Osteoblast (primary cell): ENCODE measurements around the gene MLF2. TPM values are rescaled to one million over a fixed set of nuclear protein-coding genes. Genes with fewer than 3 reads are reported as not detected.

ENCODE experiments used
- DNase-seq: peaks from one replicate; pipeline ENCODE4 v3.0.0; 2011; ENCODE audit warnings: low spot score, mixed read lengths; ENCODE audit not compliant: insufficient read length; ENCODE audit errors: missing footprints
- H2AFZ ChIP-seq: 2 replicates; pipeline ENCODE4 v1.6.0; 2011; ENCODE audit warnings: mild to moderate bottlenecking, low read length
- H3K27ac ChIP-seq: 2 replicates; pipeline ENCODE4 v1.5.1; 2011; ENCODE audit warnings: mild to moderate bottlenecking, low read depth, low read length, moderate library complexity
- H3K27me3 ChIP-seq: 2 replicates; pipeline ENCODE4 v1.6.0; 2012; ENCODE audit warnings: mild to moderate bottlenecking, control low read depth, inconsistent platforms, low read length, moderate library complexity; ENCODE audit not compliant: insufficient read depth
- H3K36me3 ChIP-seq: 2 replicates; pipeline ENCODE4 v1.5.1; 2011; ENCODE audit warnings: mild to moderate bottlenecking, low read length, control low read depth, moderate library complexity; ENCODE audit not compliant: insufficient read depth
- H3K4me1 ChIP-seq: 2 replicates; pipeline ENCODE4 v1.5.1; 2011; ENCODE audit warnings: mild to moderate bottlenecking, low read length, control low read depth, moderate library complexity; ENCODE audit not compliant: insufficient read depth
- H3K4me2 ChIP-seq: 2 replicates; pipeline ENCODE4 v1.6.0; 2011; ENCODE audit warnings: mild to moderate bottlenecking, low read length; ENCODE audit not compliant: insufficient read depth
- H3K4me3 ChIP-seq: fragments of 200-600 bp; sonication (generic); 3 replicates; pipeline ENCODE4 v1.5.1; 2012; ENCODE audit warnings: mild to moderate bottlenecking, low read length, inconsistent platforms; ENCODE audit not compliant: insufficient read depth
- H3K79me2 ChIP-seq: 2 replicates; pipeline ENCODE4 v1.6.0; 2012; ENCODE audit warnings: mild to moderate bottlenecking, low read length, control low read depth, inconsistent platforms; ENCODE audit not compliant: insufficient read depth
- H3K9me3 ChIP-seq: 2 replicates; pipeline ENCODE4 v1.5.1; 2011; ENCODE audit warnings: low read depth, low read length, control low read depth
- H4K20me1 ChIP-seq: 2 replicates; pipeline ENCODE4 v1.6.0; 2012; ENCODE audit warnings: mild to moderate bottlenecking, low read length, control low read depth; ENCODE audit not compliant: insufficient read depth
- total RNA-seq: library from RNA; depleted of rRNA; stranded (reverse); fragments of >200 nt; gene quantifications from 2 replicates; pipeline ENCODE4 v1.2.3, GENCODE V29; 2012
- TF ChIP-seq, protein P1 (sequence below): IDR thresholded peaks from 2 replicates; pipeline ENCODE4 v1.5.1; 2011; ENCODE audit warnings: mild to moderate bottlenecking, low read depth, low read length, moderate library complexity; ENCODE audit errors: extremely low read depth

MLF2 gene
- total RNA-seq, 1 donor, result 138 TPM

DNA sequence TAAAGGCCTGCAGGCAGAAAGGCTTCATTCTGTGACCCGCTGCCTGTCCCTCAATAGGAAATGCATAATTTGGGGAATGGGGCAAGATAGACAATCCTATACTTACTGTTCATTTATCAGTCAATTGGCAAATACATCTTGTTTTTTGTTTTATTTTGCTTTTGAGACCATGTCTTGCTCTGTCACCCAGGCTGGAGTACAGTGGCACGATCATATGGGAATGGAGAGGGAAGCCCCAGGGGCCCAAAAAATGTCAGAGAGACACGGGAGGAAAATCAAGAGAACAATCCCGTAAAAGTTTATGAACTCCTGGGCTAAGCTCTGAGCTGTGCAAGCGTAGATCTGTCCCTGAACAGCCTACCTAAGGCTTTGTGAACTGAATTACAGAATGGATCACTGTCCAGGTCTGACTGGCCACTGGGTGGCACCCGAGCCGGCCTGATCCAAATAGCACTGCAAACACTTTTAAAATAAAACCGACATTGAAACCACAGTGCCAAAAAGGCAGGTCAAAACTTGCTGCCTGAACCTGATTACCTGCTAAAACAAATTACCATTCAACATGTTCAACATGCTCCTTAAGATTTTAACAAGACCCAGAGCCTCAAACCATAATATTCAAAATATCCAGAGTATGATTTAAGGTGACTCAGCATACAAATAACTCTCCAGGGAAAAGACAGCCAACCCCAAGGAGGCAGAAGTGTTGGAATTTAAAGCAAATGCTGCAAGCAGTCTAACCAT, 17.3 kb downstream of the MLF2 start:
- Histone ChIP-seq H3K9me3 (no peaks in the 10 kb centered on the region), H4K20me1 (no peaks in the 10 kb centered on the region), H2AFZ (no peak overlapping the region), H3K79me2 (no peaks in the 10 kb centered on the region), H3K36me3 (peaks cover 27% of the 10 kb centered on the region), H3K4me3 (no peak overlapping the region), H3K27me3 (no peaks in the 10 kb centered on the region), H3K4me1 (peaks cover 11% of the 10 kb centered on the region), H3K4me2 (peak overlapping the region; percentile 64), H3K27ac (no peak overlapping the region)
- TF ChIP-seq, protein P1, sequence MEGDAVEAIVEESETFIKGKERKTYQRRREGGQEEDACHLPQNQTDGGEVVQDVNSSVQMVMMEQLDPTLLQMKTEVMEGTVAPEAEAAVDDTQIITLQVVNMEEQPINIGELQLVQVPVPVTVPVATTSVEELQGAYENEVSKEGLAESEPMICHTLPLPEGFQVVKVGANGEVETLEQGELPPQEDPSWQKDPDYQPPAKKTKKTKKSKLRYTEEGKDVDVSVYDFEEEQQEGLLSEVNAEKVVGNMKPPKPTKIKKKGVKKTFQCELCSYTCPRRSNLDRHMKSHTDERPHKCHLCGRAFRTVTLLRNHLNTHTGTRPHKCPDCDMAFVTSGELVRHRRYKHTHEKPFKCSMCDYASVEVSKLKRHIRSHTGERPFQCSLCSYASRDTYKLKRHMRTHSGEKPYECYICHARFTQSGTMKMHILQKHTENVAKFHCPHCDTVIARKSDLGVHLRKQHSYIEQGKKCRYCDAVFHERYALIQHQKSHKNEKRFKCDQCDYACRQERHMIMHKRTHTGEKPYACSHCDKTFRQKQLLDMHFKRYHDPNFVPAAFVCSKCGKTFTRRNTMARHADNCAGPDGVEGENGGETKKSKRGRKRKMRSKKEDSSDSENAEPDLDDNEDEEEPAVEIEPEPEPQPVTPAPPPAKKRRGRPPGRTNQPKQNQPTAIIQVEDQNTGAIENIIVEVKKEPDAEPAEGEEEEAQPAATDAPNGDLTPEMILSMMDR, result peak; percentile 85
- DNase-seq, result peak; percentile 92

DNA sequence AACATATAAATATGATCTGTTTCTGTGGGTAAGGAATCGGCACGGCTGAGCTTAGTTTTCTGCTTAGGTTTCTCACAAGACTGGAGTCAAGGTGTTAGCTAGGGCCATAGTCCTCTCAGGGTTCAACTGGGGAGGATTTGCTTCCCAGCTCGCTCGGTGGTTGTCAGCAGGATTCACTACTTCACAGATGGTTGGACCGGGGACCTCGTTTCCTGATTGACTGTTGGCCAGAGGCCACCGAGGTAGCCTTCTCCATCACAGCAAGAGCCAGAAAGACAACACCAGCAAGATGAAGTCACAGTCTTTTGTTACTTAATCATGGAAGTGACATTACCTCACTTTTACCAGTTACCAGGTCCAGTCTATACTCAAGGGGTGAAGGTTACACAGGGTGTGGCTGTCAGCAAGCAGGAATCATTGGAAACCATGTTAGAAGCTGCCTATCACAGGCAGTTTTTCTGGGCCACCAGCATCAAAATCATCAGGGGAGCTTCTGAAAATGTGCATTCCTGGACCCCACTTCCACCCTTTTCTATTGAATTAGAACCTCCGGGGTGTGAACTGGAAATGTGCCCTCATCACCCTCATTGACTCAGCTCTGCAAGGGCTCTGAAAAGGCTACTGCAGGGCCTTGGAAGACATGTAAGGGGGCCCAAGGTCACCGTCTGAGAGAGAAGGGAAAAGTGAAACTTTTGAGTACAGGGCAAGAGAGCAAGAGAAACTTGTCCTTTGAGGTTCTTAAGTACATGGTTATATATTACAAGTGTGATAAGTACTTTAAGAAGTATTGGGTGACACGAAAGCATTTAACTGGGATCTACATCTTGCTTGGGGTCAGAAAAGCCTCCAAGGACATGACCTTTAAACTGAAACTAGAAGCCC, 18.2 kb downstream of the MLF2 start:
- no peaks in the 10 kb centered on the region for H3K79me2 ChIP-seq
- TF ChIP-seq, protein P1, result no peak
- H3K4me2 ChIP-seq, result no peak overlapping the region
- no peaks in the 10 kb centered on the region for H4K20me1 ChIP-seq
- H2AFZ ChIP-seq, result no peak overlapping the region
- H3K27ac ChIP-seq, result no peak overlapping the region
- peaks cover 35% of the 10 kb centered on the region for H3K36me3 ChIP-seq
- no peak for DNase-seq
- H3K9me3 ChIP-seq, result no peaks in the 10 kb centered on the region
- no peak overlapping the region for H3K4me3 ChIP-seq
- H3K27me3 ChIP-seq, result no peaks in the 10 kb centered on the region
- H3K4me1 ChIP-seq, result peaks cover 11% of the 10 kb centered on the region

DNA sequence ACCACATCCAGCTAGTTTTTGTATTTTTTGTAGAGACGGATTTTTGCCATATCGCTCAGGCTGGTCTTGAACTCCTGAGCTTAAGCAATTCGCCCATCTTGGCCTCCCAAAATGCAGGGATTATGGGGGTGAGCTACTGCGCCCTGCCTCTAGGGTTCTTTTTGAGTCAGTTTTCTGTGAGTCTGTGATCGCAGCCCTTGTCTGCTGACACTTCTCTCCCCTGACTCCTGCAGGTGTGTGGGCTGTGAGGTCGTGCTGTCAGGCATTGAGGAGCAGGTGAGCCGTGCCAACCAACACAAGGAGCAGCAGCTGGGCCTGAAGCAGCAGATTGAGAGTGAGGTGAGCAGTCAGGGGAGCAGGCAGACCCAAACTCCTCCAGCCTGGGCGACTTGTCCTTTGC, 22.8 kb downstream of the MLF2 start:
- TF ChIP-seq, protein P1, result no peak
- H3K4me2 ChIP-seq, result no peak overlapping the region
- peaks cover 62% of the 10 kb centered on the region for H3K36me3 ChIP-seq
- H4K20me1 ChIP-seq, result no peaks in the 10 kb centered on the region
- H3K4me3 ChIP-seq, result no peak overlapping the region
- no peaks in the 10 kb centered on the region for H3K9me3 ChIP-seq
- H3K27ac ChIP-seq, result no peak overlapping the region
- H3K79me2 ChIP-seq, result peaks cover 6% of the 10 kb centered on the region
- DNase-seq, result no peak
- no peak overlapping the region for H2AFZ ChIP-seq
- H3K4me1 ChIP-seq, result no peaks in the 10 kb centered on the region
- no peaks in the 10 kb centered on the region for H3K27me3 ChIP-seq

DNA sequence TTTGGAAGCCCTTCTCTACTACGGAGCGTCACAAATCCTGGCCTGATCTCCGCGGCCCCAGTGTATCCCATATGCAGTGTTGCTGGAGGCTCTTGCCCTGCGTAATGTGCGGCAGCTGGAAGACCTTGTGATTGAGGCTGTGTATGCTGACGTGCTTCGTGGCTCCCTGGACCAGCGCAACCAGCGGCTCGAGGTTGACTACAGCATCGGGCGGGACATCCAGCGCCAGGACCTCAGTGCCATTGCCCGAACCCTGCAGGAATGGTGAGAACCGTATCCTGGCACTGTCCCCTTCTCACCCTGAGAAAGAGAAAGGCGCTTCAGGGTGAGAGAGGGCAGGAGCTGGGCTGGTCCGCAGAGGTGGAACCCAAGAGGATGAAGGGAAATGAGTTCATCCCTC, 23.8 kb downstream of the MLF2 start:
- H3K4me3 ChIP-seq, result no peak overlapping the region
- peaks cover 54% of the 10 kb centered on the region for H3K36me3 ChIP-seq
- TF ChIP-seq, protein P1, result no peak
- H4K20me1 ChIP-seq, result no peaks in the 10 kb centered on the region
- no peaks in the 10 kb centered on the region for H3K9me3 ChIP-seq
- H3K79me2 ChIP-seq, result peaks cover 14% of the 10 kb centered on the region
- no peak overlapping the region for H3K4me2 ChIP-seq
- no peak for DNase-seq
- H3K27ac ChIP-seq, result no peak overlapping the region
- peaks cover 8% of the 10 kb centered on the region for H3K4me1 ChIP-seq
- no peaks in the 10 kb centered on the region for H3K27me3 ChIP-seq
- H2AFZ ChIP-seq, result no peak overlapping the region
